ENCODE measurements around the gene ATL3.

GRCh38 chr11:63670096-63670432 lies 1.1 kb downstream of the ATL3 start:
- TF ChIP-seq CTCF (IDR thresholded peaks at IDR 0.05) (no peak), POLR2AphosphoS5 (IDR thresholded peaks at IDR 0.05; ENCODE audit: low read depth, low read length) (no peak), TCF7L2 (IDR thresholded peaks at IDR 0.05; ENCODE audit: low read depth, low read length) (no peak), SIN3A (IDR thresholded peaks at IDR 0.05; ENCODE audit: borderline replicate concordance, insufficient read depth, low read depth, low read length) (no peak), REST (IDR thresholded peaks at IDR 0.05; ENCODE audit: insufficient read depth in 1 of 2, low read depth in 2 of 2, low read length in 1 of 2) (no peak)
